Measurements from ENCODE around the gene WFDC12.

GRCh38 chr20:45111799-45112471, 12.3 kb downstream of the WFDC12 start:
- TF ChIP-seq SP1 (IDR thresholded peaks at IDR 0.05) (no peak), HDGF (IDR thresholded peaks at IDR 0.05; ENCODE audit: borderline replicate concordance) (no peak), NFRKB (IDR thresholded peaks at IDR 0.05) (no peak), FOXK2 (IDR thresholded peaks at IDR 0.05) (no peak)

Measured in HEK293T (cell line).